Epithelial cell of proximal tubule (primary cell): ENCODE results near the gene HAAO. TPM values are rescaled to one million over a fixed set of nuclear protein-coding genes. Genes with fewer than 3 reads are reported as not detected.

Source experiments
- DNase-seq: peaks from one replicate; pipeline ENCODE4 v3.0.0-alpha.2; 2011; ENCODE audit warnings: low read depth
- H3K4me3 ChIP-seq: 2 replicates; pipeline ENCODE4 v1.5.1; 2011; ENCODE audit warnings: low read depth, mild to moderate bottlenecking, low read length
- total RNA-seq: library from RNA; depleted of rRNA; stranded (reverse); fragments of >200 nt; gene quantifications from 2 replicates; pipeline ENCODE4 v1.2.3, GENCODE V29; 2015
- TF ChIP-seq, protein P1 (sequence below): conservative IDR thresholded peaks from 2 replicates; pipeline ENCODE4 v1.5.1; 2012; ENCODE audit warnings: low read depth, mild to moderate bottlenecking, low read length

HAAO gene
- total RNA-seq, 1 donor from 2014 or later: 6.1 TPM

- DNase-seq: no peak
- TF ChIP-seq, protein P1, sequence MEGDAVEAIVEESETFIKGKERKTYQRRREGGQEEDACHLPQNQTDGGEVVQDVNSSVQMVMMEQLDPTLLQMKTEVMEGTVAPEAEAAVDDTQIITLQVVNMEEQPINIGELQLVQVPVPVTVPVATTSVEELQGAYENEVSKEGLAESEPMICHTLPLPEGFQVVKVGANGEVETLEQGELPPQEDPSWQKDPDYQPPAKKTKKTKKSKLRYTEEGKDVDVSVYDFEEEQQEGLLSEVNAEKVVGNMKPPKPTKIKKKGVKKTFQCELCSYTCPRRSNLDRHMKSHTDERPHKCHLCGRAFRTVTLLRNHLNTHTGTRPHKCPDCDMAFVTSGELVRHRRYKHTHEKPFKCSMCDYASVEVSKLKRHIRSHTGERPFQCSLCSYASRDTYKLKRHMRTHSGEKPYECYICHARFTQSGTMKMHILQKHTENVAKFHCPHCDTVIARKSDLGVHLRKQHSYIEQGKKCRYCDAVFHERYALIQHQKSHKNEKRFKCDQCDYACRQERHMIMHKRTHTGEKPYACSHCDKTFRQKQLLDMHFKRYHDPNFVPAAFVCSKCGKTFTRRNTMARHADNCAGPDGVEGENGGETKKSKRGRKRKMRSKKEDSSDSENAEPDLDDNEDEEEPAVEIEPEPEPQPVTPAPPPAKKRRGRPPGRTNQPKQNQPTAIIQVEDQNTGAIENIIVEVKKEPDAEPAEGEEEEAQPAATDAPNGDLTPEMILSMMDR: no peak
- H3K4me3 ChIP-seq: no peak within 1 kb of the TSS
Observed at GRCh38 chr2:42764096-42764495, 28.3 kb downstream of the HAAO start, which contains the start of gene OXER1. OXER1 (minus strand) TSS chr2:42764135; CDS start chr2:42764062, 73 bp downstream.

- TF ChIP-seq, protein P1: no peak
- DNase-seq: no peak
- H3K4me3 ChIP-seq: no peak overlapping the region
Observed at GRCh38 chr2:42762823-42763804, 29.3 kb downstream of the HAAO start.

GRCh38 chr2:42762155-42762554 is 30.2 kb downstream of the HAAO start:
- TF ChIP-seq, protein P1: no peak
- no peak for DNase-seq
- H3K4me3 ChIP-seq: no peak overlapping the region

- no peak for DNase-seq
- H3K4me3 ChIP-seq: no peak overlapping the region
- TF ChIP-seq, protein P1: no peak
Observed at GRCh38 chr2:42761554-42761953, 30.8 kb downstream of the HAAO start.

DNA sequence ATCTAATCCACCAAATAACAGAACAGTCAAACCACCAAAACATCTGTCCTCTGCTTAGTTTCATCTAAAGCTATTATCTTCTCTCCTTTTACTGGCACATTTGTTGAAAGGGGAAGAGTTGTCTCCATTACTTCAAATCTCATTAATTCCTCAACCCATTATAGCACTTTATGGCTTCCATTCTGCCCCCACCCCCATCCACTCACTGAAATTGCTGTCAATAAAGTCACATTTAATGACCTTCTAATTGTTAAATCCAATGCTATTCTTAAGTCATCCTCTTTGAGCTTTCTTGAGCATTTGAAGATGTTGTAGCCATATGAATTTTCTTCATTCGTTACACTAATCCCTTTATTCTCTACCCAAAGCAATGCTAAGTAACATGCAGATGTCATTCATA is 33.6 kb downstream of the HAAO start:
- H3K4me3 ChIP-seq: no peak overlapping the region
- no peak for DNase-seq
- TF ChIP-seq, protein P1: no peak

DNA sequence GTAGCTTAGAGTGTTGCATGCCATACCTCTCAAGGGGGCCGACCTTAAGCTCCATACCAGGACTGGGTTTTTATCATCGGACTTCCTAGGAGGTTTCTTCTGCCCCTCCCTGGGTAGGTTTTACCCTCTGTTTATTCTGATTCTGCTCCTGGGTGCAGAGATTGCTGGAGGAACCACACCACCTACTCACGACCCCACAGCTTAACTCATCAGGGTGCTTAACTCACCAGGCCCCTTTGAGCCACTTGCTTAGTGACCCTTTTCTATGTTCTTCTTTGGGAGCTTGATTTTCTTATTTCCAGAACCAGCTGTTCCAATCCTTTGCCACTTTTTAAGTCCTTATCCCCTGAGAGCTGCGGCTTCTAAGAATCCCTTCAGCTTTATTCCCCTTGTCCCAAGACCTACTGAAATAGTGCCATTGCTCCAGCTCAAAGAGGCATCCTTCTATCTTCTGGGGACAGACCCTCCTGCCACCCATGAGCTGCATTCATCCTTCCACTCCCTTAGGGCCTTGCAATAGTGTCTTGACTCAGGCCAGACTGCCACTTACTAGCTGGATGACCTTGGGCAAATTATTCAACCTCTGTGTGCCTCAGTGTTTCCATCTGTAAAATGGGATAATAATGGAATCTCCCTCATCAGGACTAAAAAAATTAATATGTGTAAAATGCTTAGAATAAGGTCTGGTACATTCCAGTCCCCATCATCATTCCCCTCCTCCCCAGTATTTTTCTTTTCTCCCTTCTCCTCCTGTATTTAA is 34.2 kb downstream of the HAAO start:
- no peak overlapping the region for H3K4me3 ChIP-seq
- no peak for DNase-seq
- TF ChIP-seq, protein P1: no peak
